Peyer's patch (tissue), 4 donors: ENCODE data around the gene SOX8.

Experiments
- POLR2A ChIP-seq, 2 donors: fragments of 450-650 bp; IDR thresholded peaks; one replicate each; pipeline ENCODE4 v1.5.1; 2017; ENCODE audit warnings: antibody characterized with exemption in 2 of 2, mild to moderate bottlenecking in 2 of 2, moderate library complexity in 2 of 2
- TF ChIP-seq, protein P1 (sequence below), 6 experiments: fragments of 450-650 bp in 4 of 6; fragments of 200-600 bp in 2 of 6; sonication (generic) in 1 of 6; IDR thresholded peaks; one replicate each; pipeline ENCODE4 v1.5.1; 2017 to 2019; ENCODE audit warnings: antibody characterized with exemption in 6 of 6, mild to moderate bottlenecking in 3 of 6, moderate library complexity in 1 of 6

DNA sequence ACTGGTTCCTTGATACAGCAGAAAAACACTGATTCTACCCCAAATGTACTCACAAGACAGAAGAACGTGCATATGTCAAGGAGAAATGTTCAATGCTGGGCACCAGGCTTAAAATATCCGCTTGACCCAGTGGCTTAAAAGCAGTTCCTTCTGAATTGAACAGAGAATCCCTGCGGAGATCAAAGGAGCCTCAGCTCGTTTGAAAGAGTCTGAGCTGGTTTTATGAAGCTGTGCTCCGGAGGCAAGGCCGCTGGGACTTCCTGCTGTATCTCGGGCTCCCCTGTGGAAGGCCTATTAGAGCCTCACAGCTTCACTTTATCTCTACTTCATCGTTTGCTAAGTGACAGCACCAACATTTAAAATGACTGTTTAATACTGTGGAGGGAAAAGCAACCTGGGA, 12.9 kb upstream of the SOX8 start:
- TF ChIP-seq, protein P1, sequence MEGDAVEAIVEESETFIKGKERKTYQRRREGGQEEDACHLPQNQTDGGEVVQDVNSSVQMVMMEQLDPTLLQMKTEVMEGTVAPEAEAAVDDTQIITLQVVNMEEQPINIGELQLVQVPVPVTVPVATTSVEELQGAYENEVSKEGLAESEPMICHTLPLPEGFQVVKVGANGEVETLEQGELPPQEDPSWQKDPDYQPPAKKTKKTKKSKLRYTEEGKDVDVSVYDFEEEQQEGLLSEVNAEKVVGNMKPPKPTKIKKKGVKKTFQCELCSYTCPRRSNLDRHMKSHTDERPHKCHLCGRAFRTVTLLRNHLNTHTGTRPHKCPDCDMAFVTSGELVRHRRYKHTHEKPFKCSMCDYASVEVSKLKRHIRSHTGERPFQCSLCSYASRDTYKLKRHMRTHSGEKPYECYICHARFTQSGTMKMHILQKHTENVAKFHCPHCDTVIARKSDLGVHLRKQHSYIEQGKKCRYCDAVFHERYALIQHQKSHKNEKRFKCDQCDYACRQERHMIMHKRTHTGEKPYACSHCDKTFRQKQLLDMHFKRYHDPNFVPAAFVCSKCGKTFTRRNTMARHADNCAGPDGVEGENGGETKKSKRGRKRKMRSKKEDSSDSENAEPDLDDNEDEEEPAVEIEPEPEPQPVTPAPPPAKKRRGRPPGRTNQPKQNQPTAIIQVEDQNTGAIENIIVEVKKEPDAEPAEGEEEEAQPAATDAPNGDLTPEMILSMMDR (IDR thresholded peaks at IDR 0.05), result no peak
- no peak for TF ChIP-seq POLR2A (IDR thresholded peaks at IDR 0.05)
